AG09309 (cell line): ENCODE measurements around the gene GBP7.

Experiments
- DNase-seq: peaks from one replicate; pipeline ENCODE4 v3.0.0-alpha.2; 2010; ENCODE audit warnings: low read depth
- H3K4me3 ChIP-seq: 2 replicates; pipeline ENCODE4 v1.5.1; 2011; ENCODE audit warnings: mild to moderate bottlenecking, low read depth, low read length, moderate library complexity; ENCODE audit not compliant: control insufficient read depth
- TF ChIP-seq, protein P1 (sequence below): IDR thresholded peaks from 2 replicates; pipeline ENCODE4 v1.5.1; 2011; ENCODE audit warnings: mild to moderate bottlenecking, low read depth, low read length, inconsistent platforms; ENCODE audit not compliant: insufficient read depth, control insufficient read depth; ENCODE audit errors: missing control alignments

Gene GBP7

DNA sequence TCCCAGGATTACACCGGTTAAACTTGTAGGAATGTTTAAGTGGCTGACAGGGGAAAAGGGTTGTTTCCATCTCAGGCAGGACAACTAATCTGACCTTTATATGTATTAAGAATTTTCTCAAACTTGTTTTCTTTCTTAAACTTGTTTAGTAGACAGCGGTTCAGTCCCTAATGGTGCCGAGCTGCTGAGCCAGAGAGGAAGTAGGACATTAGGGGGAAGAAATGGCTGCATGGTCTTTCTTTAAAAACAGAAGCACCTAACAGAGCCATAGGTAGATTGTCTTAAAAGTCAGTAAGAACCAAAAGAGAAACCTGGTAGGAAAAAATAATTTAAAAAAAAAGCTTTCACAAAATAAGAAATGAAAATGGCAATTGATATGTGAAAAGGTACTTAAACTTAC is 19.7 kb upstream of the GBP7 start:
- DNase-seq, result no peak
- TF ChIP-seq, protein P1, sequence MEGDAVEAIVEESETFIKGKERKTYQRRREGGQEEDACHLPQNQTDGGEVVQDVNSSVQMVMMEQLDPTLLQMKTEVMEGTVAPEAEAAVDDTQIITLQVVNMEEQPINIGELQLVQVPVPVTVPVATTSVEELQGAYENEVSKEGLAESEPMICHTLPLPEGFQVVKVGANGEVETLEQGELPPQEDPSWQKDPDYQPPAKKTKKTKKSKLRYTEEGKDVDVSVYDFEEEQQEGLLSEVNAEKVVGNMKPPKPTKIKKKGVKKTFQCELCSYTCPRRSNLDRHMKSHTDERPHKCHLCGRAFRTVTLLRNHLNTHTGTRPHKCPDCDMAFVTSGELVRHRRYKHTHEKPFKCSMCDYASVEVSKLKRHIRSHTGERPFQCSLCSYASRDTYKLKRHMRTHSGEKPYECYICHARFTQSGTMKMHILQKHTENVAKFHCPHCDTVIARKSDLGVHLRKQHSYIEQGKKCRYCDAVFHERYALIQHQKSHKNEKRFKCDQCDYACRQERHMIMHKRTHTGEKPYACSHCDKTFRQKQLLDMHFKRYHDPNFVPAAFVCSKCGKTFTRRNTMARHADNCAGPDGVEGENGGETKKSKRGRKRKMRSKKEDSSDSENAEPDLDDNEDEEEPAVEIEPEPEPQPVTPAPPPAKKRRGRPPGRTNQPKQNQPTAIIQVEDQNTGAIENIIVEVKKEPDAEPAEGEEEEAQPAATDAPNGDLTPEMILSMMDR, result no peak
- no peak overlapping the region for H3K4me3 ChIP-seq

DNA sequence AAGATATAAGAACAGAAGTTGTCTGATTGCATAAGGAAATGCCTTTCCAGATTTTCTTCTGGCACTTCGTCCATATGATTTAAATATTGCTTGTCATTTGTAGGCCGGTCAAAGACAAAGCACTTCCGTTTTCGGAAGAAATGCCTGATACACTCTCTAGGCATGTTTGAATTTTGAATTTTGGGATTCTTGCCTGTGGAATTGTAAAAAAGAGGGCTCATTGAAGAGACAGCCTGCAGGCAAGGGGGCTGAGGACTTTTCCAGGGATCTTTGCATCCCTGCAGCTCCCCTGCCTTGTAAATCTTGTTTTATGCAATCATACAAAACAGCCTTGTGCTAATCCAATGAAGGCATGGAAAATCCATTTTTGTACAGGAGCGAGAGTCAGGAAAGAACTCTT is 15.5 kb upstream of the GBP7 start:
- no peak overlapping the region for H3K4me3 ChIP-seq
- DNase-seq, result no peak
- TF ChIP-seq, protein P1, result no peak

DNA sequence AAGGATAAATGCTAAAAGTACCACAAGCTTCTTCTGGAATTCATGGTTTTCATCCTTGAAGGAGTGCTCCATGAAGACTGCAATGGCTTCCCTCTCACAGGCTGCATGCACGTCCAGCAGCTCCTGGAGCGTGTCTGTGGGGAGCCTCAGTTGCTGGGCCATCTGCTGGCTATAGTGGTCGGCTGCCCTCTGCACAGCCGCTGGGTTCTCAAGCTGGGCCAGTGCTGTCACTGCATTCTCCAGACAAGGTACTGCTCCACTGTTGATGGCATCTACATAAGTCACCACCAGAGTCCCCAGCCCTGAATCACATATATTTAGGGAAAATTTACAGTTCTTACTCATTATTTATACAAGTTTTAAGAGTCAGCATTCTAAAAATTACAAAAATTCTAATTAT is 14.2 kb upstream of the GBP7 start:
- DNase-seq, result no peak
- TF ChIP-seq, protein P1, result no peak

DNA sequence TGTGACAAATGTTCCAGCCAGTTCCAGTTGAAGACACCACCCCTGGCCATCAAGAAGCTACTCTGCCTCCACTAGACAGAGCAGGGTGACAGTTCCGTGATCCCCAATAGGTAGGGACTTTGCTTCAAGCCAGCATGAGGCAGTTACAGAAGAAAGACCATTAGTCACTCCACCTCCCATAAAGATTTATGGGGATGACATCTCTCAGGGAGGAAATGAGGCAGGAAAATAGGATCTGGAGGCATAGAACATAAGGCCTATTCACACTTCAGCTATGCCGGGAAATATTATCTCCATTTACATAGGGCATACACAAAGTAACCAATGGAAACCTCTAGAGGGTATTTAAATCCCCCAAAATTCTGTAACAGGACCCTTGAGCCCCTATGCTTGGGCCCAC is 3.5 kb upstream of the GBP7 start:
- TF ChIP-seq, protein P1, result no peak
- DNase-seq, result no peak
- no peak overlapping the region for H3K4me3 ChIP-seq

More for the DNA sequence above, 14.2 kb upstream of the GBP7 start:
- H3K4me3 ChIP-seq, result no peak overlapping the region

DNA sequence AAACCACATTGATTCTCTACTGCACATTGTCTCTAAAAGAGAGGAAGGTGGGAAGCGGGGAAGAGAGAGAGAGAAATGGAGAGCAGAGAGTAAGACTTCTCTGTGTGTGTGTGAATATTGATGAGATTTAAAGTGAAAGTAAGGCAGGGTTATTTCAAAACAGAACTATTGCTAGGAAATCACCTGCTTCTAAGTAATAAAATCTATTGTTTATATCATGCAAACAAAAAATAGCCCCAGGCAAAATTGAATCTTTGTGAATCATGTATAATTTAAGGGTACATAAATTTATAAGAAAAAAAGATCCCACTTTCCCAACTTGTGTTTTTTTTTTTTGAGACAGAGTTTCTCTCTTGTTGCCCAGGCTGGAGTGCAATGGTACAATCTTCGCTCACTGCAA is 1.2 kb upstream of the GBP7 start:
- TF ChIP-seq, protein P1, result no peak
- DNase-seq, result no peak
- H3K4me3 ChIP-seq, result no peak overlapping the region

DNA sequence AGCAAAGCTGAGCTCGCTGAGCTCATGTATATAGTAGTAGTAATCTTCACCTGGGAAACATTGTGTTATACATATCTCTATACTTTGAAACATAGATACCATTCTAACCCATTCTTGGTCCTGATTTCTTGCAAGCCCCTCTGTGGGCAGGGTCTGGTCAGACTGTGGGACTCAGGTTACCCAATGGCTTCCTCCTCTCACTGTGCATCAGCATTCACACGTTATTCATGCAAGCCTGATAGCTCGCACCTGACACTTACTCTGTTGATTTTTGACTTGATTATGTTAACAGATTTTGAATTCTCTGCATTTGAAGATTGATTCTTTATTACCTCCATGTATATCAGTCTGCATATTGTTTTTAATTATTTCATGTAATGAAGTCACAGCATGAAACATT is 1.3 kb downstream of the GBP7 start:
- DNase-seq, result no peak
- H3K4me3 ChIP-seq, result no peak overlapping the region
- TF ChIP-seq, protein P1, result no peak

DNA sequence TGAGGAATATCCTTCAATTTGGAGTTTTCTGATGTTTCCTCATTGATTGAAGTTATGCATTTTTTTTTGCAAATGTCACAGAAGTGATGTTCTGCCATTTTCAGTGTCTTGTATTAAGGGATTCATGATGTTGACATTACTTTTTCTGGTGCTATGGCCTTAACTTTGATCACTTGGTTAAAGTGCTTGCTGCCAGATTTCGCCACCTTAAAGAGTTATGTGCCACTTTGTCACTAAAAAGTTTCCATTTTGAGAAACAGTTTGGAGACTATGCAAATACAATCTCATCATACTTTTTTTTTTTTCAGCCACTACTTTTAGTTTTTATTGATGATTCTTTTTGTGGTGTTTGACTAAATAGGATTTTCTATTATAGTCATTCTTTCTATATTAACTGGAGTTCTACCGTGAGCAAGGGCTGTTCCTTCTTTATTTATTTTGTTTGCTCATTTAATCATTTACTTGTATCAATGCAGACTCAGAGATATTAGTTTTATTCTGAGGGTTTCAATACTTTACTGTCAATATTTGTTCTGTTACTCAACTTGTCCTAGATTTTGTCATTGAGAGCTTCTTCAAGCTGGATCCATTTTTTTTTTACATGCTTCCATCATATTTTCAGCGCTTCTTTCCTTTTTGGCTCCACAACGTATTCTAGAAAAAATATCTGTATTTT is 3.2 kb downstream of the GBP7 start:
- TF ChIP-seq, protein P1, result no peak
- no peak for DNase-seq
- H3K4me3 ChIP-seq, result no peak overlapping the region
